Bone marrow (tissue), 2 donors: Measurements from ENCODE around the gene C12orf42.

Experiments
- DNase-seq, 2 donors: peaks; one replicate each; lab custom pipeline; 2025; lab: John Stamatoyannopoulos, UW

C12orf42 gene

GRCh38 chr12:103336940-103337339 lies 158.8 kb downstream of the C12orf42 start:
- no peak for DNase-seq

DNA sequence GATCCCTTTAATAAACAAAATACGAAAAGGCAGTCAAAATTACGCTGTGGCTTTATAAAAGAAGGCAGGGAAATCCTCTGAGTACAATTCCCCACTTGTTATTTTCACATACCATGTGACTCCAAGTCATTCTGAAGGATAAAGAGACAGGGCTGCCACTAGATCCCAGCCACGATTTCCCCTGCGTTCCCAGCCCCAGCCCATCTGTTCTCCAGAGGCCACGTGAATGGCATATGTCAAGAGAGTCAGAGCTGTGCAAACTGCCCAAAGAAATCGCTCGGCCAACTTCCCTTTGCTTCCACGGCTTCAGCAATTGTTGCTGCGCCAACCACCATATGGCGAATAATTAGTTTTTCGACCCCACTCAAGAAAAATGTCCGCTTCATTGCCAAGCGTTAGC lies 161.3 kb downstream of the C12orf42 start:
- no peak for DNase-seq

DNA sequence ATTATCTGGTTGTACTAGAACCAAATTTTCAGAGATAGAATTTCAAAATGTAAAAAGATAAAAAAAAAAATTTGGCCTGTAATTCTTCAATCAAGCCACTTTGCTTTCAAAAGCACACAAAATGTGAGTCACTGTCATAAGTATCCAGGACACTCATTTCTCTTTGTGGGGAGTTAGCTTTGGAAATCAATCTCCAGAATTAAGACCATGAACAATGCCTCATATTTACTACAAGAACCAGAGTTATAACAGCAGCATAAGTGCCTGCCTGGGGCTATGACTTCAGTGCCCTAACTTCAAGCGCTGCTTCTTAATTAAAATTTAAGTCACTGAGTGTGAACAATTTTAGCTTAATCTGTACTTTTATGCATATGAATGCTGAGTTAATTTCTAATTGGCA lies 162.1 kb downstream of the C12orf42 start:
- DNase-seq = no peak

DNA sequence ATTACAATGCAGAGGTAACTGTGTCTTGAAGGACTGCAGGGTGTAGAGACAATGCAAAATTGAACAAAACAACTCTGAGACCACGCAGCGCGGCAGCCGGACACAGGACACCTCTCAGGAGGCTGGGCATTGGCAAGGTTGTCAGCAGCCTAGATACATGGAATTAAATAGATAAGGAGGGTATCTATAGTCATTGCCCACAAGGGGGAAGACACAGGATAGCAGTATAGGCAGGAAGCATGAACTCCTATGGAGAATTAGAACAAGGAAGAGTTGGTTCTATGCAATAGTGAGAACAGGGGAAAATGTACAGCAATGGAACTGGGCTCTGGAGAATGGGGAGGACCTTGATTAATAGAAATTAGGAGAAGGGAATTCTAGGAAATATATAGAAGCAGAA lies 164.1 kb downstream of the C12orf42 start:
- no peak for DNase-seq

GRCh38 chr12:103330672-103331071 lies 165.1 kb downstream of the C12orf42 start:
- no peak for DNase-seq

DNA sequence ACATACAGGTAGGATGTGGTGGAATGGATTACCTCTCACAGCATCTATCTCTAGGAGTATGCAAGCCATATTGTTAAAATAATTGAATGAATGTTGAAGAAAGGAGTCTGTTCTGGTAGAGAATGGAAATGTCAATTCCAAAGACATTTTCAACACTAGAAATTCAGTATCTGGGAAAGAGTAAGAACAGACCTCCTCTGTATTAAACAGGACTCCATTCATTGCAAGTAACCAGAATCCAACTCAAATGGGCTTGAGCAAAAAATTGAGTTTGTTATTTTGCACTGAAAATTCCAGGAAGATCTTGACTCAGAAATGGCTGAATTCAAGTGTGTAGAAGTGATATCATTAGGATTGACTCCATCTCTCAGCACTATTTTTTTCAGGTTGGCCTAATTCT lies 168.1 kb downstream of the C12orf42 start:
- DNase-seq = no peak

GRCh38 chr12:103326190-103326589 lies 169.6 kb downstream of the C12orf42 start:
- no peak for DNase-seq

GRCh38 chr12:103318566-103318965 lies 177.2 kb downstream of the C12orf42 start:
- no peak for DNase-seq

GRCh38 chr12:103317220-103317619 lies 178.5 kb downstream of the C12orf42 start:
- no peak for DNase-seq

GRCh38 chr12:103314786-103315185 lies 181.0 kb downstream of the C12orf42 start:
- no peak for DNase-seq

- DNase-seq = no peak
Measured at GRCh38 chr12:103313894-103314293, 181.9 kb downstream of the C12orf42 start.

- no peak for DNase-seq
Measured at GRCh38 chr12:103312742-103313354, 182.9 kb downstream of the C12orf42 start.

- DNase-seq = no peak
Measured at GRCh38 chr12:103310546-103311270, 185.1 kb downstream of the C12orf42 start.

DNA sequence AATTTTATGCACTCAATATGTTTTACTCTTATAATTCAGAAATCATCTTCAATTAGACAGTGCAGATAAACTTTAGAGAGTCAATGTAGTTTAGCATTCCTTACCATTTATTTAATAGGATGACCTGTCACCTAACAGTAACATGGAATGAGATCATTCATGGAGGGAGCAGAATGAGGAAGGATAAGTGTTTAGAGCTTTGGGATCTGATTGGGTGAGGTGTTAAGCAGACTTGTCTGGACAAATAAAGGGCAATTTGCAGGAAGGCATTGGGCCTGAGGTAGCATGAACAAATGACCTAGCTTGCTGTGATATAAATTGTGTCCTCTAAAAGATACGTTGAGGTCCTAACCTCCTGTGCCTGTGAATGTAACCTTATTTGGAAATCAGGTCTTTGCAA lies 187.4 kb downstream of the C12orf42 start:
- no peak for DNase-seq

DNA sequence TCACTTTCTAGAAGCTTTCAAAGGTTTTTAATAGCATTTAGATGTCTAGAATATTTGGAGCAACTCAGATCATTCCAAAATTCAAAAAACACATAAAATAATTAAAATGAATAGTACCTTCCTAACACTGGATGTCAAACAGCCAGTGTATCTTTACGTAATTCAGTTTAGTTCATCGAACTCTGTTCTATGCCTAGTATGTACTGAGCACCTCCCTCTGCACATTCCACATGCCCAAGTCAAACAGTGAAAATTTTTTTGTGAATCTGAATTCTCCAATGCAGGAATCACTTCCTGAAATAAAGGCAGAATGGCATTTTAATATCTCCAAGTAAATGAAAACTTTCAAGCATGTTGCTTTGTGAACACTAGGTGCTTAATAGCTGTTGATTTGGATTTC lies 192.3 kb downstream of the C12orf42 start:
- DNase-seq = no peak

DNA sequence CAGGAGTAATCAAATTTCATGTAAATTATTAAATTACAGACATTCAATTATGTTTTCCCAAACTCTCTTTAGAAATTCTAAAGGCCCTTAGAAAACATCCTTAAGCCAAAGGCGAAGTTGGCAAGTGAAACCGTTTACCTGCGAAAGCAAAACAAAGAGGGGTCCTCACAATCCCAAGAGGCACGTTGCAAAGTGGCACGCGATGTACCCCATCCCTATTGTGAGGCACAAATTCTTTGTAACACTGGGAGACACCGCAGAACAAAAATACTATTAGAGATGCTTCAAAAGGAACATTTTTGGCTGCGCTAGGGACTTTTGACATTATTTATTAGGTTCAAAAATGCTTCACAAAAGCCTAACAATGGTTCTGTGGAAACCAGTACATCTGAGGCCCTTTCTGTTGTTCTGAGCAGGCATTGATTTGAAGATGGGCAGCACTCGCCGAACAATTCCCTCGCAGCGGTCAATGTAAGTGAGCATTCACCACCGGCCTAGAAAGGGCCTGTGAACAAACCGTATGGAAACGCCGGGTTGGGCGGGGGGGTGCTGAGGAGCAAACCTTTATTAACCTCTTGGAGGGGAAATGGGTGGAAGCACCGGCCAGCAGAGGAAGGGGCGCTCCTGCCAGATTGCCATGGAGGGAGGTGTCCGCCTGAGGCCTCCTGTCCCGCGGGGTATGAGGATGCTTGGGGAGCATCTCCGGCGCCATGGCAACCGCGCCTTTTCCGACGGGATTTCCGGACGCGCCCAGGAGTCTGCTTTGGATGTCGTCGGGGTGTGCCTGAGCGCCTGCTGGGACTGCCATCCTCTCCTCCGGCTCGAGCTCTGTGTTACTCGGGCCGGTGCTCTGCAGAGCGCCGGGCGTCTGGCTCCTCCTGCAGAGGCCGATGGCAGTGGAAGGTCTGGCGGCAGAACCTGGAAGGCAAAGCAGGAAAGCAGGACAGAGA lies 193.9 kb downstream of the C12orf42 start:
- DNase-seq = no peak

DNA sequence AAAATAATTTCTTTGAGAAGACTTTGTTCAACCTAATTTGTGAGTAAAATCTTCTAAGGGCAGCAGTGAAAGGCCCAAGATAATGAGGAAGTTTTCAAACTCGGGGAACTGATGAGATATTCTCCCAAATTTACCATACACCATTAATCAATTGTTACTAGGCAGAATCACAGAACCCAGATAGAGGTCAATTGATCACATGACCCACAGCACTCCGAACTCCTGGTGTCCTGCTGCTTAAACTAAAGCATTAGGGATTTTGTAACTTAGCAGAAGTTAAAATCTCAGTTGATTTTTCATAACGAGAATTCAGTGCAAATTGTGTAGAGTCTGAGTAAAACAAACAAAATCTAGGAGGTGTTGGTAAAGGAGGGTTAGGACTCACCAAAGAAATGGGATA lies 207.8 kb downstream of the C12orf42 start:
- DNase-seq = no peak

DNA sequence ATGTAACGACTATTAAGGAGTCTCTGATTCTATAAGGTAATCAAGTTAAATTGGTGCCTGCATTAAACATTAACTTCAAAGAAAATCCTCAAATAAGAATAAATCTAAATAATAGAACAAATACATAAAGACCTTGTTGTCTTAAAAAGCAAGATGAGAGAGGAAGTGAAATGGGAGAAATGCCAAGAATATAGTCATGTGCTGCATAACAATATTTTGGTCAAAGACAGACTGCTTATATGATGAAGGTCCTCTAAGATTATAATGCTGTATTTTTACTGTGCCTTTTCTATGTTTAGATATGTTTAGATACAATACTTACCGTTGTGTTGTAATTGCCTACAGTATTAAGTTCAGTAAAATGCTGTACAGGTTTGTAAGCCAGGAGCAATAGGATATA lies 213.6 kb downstream of the C12orf42 start:
- DNase-seq = no peak

- DNase-seq = no peak
Measured at GRCh38 chr12:103279444-103279843, 216.3 kb downstream of the C12orf42 start.

GRCh38 chr12:103278329-103278728 lies 217.4 kb downstream of the C12orf42 start:
- DNase-seq = no peak

DNA sequence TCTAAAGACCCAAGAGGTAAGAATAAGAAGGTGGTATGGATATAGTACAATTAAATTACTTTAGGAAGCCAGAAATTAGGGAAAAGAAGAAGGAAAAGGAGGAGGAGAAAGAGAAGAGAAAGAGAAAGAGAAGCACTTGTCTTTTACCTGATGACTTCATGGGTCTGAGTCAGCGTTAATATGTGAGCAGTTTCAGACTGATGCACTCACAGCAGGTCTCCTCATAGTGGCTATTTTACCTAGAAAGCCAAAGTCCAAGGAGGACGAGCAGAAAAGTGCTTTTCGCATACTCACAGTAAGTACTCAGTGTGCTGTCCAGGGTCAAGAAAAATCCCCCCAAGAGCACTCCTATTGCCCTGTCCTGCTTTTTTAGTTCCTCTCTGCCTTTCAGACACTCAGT lies 222.1 kb downstream of the C12orf42 start:
- no peak for DNase-seq

DNA sequence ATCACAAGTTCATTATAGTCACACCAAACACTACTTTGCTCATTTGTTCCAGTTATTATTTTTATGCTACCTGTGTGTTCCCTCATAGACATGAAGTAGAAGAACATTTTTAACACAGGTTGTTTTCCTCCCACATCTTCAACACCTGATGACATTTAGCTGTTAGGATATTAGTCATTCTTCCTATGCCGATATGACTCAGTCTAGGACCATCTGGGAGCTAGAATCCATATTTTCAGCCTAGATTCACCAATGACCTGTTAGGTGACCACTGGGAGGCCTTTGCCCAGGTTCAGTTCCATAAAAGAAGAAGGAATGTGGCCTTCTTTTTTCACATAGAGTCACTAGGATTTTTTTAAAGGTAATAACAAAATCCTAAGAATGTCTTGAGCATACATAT lies 222.8 kb downstream of the C12orf42 start:
- DNase-seq = no peak

DNA sequence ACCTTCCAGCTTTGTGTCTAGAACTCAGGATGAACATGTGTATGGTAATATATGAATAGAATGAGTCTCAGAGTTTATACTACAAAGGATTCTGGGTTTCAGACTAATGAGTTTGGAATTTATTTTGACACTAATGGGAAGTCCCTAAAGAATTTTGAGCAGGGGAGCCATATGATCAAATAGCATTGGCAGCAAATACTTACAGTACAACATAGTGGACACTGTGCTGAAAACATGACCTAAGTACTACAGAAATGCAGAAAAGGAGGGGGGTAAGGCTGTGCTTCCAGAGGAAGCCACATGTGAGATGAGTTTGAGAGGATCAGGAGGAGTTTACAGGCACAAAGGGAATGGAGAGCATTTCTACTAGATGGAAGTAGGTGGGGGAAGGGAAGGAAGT lies 225.8 kb downstream of the C12orf42 start:
- DNase-seq = no peak
